ENCODE data around the gene LRIT3.
"Not testable (repeated sequence)": the region's sequence is repeated elsewhere in the genome, so short reads cannot be mapped to it uniquely, and the experiment has no call there.

LRIT3 gene

DNA sequence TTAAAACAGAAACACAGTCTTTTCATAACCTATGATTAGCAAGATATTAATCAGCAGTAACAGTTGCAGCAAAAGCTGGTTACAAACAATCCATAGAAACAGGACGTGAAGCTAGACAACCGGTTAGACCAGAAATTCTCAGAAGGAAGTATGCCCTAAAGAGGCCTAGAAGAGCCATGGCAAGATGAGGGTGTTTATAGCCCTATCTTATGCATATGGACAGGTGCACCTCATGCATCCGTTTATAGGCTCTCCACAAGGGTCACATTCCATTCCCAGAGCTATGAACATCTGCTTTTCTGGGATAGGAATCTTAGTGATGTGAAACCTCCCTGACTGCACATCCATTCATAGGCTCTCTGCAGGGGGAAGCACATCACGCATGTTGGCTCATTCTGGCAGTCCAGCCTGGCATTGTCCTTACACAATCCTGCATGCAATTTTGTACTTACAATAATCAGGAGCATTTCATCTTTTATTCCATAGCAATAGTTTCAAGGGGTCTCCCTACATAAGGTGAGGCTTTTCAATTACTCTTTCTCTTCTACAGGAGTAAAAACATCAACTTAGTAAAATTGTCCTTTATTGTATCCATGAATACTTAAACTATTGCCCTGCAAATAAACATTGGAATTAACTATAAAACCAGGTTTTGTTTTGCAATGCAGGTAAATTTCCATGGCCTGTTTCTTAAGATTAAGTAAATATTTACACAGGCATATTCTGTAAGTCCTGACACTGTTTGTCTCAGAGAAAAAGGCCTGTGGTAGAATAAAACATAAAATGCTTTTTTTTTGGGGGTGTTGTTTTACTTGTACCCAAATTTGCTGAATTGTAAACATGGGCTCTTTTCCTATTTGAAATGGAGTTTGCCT, 11.8 kb downstream of the LRIT3 start:
- DNase-seq, result not testable (repeated sequence)

DNA sequence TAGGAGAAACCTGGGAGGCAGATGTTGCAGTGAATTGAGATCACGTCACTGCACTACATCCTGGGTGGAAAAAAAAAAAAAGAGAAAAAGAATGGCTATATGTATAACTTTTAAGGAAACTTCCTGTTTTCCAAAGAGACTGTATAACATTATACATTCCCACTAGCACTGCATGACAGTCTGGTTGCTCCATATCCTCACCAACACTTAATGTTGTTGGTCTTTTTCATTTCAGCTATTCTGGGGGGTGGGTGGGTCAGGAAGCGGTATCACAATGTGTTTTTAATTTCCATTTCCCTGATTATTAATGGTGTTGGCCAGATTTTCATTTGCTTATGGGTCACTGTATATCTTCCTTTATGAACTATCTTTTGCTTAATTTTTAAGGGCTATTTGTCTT, 13.4 kb downstream of the LRIT3 start:
- no peak for DNase-seq

DNA sequence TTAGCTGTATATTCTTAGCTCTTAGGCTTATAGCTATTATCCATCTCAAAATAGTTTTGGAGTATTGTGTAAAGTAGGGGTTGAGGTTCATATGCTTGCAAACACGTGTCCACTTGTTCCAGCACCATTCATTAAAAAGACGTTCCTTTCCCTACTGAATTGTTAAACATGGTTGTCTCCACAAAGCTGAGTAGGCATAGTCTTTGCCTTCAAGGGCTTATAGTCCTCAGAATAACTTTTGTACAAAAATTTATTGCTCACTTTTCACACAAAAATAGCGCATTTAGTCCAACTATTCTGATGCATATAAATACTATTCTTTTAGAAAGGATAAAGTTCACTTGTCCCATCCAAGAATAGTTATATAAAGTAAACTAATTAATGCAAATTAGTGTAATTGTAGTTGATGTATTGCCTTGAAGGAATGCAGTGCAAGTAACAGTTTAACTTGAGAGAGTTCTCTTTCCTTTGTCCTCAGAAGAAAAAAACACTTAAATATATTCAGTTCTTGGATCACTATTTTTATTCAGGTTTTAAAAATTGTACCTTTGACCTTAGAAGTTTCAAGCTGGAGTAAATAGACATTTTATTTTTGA, 14.1 kb downstream of the LRIT3 start:
- DNase-seq, result no peak

DNA sequence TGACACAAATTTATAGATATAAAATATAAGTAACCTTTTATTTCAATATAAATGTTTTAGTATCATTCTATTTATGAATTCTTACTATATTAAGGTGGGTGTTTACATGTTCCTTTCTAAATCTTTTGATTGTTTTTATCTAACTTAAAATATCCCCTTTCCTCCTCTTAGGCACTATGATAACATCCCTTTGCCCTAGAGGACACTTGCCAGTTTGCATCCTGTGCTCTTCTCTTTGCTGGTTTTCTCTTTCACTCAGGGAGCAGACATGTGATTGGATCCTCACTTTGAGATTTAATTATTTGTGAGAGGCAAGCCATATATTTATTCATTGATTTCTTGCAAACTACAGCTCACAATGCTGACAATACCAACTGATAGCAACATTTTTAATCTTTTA, 16.2 kb downstream of the LRIT3 start:
- DNase-seq, result no peak

DNA sequence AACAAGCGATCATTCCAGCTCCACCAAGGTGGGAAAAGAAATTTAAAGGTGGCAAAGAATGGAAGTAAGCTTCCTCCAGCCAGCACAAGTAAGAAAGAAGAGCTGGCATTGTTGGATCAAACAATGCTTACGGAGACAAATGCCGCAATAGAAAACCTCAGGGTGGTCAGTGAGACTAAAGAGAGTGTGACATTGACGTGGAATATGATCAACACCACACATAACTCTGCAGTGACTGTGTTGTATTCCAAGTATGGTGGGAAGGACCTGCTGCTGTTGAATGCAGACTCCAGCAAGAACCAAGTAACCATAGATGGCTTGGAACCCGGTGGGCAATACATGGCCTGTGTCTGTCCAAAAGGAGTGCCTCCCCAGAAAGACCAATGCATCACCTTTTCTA, 22.2 kb downstream of the LRIT3 start:
- no peak for DNase-seq

DNA sequence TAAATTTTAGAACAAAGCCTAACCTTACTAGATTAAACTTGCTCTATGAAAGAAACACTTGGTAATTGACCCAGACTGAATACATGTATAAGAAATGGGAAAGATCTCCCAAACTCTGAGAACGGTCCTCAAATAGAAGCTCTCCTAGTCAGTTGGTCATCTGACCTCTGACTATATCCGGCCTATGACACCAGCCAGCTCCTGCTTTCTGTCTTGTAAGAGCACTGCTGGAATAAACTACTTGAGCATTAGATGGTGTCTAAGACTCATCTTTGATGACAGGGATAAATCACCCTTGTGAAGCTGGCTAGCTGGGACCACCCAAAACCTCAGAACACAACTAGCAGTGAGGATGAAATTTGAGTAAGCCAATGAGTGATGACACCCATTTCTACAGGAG, 24.2 kb downstream of the LRIT3 start:
- DNase-seq, result no peak

DNA sequence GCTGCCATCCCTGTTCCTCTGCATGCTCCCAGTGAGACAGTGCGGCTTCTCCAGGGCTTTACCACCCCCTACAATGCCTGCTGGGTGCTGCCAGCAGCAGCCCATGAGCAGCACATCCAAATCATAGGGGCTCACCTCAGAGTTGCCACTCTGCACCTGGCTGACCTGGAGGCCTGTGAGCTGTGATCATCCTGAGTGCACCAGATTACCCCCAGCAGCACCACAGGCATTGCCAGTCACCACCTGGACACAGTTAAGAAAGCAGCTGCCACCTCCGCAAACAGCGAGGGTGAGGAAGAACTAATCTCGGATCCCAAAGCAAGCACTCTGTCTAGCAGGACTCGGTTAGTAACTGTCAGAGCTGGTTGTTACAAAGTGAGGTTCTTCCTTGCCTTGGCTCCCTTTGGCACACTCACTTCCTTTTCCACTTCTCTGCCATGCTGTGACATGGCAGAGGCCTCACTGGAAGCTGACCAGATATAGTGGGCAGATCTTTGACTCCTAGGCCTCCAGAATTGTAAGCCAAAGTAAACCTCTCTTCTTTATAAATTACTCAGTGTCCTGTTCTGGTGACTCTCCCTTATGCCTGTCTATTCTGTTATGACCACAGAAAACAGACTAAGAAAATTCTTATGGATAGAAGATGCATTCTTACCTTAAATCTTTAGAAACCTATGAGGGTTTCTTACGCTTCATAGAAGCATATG, 25.2 kb downstream of the LRIT3 start:
- DNase-seq, result no peak

DNA sequence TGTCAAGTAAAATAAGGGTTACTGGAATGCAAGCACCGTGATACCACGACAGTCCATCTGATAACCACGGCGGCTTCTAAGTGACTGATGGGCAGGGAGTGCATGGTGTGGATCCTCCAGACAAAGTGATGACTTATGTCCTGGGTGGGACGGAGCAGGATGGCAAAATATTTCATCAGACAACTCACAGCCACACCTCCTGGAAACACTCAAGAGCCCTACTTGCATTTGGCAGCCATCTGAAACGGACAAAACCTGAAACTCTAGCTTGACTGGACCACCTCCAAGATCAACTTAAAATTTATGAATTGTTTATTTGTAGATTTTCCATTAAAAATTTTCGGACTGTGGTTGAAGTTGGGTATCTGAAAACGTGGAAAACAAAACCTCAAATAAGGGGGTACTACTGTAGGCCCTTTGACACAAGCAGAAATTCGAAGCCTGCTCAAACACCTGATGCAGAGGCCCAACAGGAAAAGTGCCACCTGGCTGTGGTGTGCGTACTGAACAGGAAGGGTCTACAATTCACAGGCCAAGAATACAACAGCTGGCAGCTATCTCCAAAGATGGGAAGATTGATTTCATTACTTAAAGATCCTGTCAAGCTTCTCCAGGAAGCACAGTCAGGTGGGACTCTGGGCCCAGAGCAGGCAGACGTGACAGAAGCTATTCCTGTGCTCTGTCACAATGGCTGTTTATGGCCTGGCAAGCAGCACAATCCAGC, 26.0 kb downstream of the LRIT3 start:
- no peak for DNase-seq

DNA sequence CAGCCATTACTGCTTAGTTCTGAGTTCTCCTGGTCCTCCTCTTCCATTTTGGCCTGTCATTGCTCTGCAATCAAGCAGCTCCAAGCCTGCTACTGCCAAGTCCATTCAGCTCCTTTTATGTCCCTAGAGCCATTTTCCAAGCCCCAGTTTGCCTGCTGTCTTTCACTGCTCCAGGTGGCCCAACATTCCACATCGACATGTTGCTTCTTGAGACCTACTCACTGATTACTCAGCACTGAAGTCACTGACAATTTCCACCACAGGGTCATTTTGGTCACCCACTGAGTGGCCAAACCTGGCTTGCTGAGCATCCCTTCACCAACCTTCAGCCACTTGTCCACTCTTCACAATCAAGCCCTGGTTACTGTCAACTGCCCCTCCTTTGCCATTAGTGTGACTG, 27.2 kb downstream of the LRIT3 start:
- DNase-seq, result no peak

DNA sequence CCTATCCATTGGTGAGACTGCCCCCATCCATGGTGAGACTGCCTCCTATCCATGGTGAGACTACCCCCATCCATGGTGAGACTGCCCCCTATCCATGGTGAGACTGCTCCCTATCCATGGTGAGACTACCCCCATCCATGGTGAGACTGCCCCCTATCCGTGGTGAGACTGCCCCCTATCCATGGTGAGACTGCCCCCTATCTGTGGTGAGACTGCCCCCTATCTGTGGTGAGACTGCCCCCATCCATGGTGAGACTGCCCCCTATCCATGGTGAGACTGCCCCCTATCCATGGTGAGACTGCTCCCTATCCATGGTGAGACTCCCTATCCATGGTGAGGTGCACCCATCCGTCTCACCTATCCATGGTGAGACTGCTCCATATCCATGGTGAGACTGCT, 27.6 kb downstream of the LRIT3 start:
- not testable (repeated sequence) for DNase-seq

DNA sequence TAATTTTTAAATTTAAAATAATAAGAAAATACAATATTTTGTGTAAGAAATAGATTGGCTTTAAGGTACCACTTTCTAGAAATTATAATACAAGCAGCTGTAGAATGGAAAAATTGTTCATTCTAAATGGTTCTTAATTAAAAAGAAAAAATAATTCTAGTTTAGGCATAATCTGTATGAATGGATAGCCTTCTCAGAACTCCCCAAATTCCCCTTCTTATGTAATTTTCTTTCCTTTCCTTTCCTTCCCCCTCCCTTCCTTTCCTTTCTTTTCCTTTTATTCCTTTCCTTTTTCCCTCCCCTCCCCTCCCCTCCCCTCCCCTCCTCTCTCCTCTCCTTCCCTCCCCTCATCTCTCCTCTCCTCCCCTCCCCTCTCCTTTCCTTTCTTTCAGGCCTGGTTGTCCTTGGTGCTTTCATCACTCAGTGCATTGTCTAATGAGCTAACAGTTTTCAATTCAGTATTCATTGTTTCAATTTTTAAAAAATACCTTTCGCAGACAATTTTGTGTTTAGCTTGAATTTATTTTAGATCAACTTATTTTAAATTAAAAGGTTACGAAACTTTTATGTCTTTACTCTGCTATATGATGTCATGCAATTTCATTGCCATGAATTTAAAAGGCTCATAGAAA, 28.8 kb downstream of the LRIT3 start:
- DNase-seq, result no peak

DNA sequence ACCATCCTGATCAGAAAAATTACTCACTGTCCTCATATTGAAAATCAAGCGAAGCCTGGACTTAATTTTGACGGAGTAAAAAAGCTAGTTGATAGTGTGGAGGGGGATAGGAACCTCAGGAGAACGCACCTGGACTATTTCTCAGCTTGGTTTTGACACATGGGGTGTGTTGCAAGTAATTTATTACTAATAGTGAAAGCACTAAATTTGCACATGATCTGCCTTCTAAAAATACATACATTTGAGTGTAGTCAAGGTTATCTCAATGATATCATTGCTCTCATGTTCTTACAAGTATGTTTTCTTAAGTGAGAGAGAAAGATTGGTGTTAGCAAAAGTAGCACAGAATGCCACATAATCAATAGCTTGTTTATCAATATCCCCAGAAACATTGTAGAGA, 29.5 kb downstream of the LRIT3 start:
- no peak for DNase-seq

DNA sequence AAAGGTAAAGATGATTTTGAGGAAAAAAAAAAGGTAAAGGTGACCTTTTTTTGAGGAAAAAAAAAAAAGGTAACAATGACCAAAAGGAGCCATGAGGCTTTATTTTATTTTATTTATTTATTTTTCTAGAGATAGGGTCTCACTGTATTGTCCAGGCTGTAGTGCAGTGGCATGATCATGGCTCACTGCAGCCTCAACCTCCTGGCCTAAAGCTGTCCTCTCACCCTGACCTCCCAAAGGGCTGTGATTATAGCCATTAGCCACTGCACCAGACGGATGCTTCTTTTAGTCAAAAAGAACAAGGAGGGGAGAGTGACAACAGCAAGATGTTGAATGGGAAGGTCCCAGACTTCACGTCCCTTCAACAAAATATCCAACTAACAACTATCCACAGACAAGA, 30.4 kb downstream of the LRIT3 start:
- no peak for DNase-seq

DNA sequence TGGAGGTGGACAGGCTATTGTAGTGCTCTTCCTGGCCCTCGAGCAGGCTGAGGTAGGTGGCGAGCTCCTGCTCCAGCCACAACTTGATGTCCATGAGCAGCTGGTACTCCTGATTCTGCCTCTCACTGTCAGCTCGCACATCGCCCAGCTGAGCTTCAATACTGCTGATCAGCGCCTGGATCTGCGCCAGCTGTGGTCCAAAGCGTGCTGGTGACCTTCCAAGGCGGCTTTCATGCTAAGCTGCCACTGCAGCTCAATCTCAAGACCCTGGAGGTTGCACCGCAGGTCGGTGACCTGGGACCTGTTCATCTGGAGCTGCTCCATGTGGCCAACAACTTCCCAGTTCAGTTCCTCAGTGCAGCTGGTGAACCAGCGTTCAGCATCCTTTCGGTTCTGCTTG, 31.2 kb downstream of the LRIT3 start:
- DNase-seq, result no peak

DNA sequence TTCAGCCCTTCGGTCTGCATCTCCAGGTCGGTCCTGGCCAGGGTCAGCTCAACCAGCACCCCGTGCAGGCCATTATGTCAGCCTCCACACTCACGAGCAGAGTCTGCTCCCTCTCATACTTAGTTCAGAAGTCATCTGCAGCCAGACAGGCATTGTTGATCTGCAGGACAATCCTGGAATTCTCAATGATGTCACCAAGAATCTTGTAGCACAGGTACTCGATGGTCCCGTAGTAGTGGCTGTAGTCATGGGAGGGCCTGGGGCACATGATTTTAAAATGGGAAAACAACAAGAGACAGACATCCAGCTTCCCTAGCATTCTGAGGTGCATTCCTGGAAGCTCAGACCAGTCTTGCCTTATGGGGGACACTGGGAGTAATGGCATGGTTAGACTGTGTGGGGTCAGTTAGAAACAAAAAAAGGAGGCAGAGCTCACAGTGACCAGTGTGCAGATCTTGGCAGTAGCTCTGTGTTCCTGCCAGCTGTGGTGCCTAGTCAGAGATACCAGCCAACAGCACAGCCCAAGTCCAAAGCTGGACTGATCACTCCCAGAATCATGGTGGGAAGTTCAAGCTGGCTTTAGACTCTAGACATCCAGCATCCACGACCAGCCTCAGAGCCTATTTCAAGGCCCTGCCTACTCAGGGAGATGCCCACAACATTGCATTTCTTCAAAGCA, 31.9 kb downstream of the LRIT3 start:
- DNase-seq, result no peak

DNA sequence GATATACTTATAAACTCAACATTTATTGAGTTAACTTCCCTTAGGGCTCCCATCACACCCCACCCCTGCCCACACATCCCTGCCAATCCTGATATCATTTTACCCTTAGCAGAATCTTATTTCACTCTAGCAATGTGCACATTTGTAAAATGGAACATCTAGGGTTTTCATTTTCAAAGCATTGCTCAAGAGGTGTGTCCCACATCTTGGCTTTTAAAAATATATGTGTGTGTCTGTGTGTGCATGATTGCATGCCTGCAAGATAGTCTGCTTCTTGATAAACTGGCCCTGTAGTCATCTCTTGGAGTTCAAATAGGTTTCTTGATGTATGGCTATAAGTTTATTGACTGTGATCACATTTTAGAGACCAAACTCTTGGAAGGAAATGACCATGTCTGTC, 38.4 kb downstream of the LRIT3 start:
- DNase-seq, result no peak

DNA sequence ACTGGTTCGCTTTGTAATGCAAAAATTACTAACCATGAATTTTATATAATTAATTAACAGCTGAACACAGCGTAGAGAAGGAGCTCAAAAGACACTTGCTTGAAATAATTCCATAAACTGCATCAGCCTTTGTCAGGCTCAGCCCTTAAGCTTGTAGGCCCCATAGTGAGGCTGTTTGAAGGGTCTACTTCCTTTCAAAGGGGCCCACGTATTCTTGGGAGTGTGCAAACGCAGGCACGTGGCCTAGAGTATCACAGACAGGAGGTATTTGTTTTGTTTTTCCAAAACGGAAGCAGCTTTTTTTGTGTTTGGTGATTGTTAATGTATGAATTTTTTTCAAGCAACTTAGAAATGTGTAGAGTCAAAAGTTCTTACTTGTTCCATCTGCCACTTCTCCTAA, 39.2 kb downstream of the LRIT3 start:
- no peak for DNase-seq

DNA sequence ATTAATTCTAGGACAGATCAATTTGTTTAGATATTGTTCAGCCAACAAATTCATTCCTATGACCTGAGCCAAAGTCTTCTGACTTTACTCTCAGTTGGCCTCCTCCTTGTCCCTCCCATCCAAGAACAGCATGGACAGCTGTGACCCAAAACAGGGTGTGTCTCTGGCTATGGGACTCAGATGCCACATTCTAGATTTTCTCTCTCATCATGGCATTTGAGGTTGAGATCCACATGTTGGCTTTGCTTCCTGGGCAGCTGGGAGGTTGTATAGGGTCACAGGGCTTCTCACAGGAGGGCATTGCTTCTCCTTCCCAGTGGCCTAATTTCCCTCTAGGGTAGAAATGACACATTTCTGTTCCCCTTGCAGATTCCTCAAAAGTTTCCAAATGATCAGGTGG, 42.2 kb downstream of the LRIT3 start:
- DNase-seq, result no peak

DNA sequence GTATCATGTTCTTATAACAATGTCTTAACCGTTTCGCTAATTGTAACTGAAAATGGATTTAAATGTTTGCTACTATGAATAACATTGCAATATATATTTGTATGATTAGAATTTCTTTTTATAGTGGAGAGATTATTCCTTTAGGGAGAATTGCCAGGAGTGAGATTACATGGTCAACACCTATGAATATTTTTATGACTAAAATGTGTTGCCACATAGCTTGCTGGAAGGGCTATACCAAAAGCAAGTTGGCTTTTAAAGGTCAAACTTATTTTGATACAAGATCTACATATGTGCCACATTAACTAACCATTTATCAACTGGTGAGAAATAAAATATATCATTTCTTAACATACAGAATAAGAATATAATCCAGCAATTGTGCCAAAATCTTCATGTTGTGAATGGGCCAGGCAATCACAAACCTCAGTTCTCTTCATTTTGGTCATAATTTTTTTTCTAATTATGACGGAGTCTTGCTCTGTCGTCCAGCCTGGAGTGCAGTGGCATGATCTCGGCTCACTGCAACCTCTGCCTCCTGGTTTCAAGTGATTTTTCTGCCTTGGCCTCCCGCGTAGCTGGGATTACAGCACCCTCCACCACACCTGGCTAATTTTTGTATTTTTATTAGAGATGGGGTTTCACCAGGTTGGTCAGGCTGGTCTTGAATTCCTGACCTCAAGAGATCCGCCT, 54.8 kb downstream of the LRIT3 start:
- DNase-seq, result no peak

DNA sequence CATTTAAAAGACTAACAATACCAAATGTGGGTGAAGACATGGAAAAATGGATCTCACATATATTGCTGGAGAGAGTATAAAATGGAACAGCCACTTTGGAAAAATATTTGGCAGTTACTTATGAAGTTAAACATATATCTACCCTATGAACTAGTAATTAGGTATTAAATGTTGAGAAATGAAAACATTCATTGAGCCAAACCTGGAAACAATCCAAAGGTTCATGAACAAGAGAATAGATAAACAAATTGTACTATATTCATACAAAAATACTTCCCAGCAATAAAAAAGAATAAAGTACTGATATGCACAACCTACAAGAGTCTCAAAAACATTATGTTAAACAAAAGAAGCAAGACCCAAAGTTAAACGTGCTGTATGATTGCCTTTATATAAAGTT, 60.8 kb downstream of the LRIT3 start:
- no peak for DNase-seq

DNA sequence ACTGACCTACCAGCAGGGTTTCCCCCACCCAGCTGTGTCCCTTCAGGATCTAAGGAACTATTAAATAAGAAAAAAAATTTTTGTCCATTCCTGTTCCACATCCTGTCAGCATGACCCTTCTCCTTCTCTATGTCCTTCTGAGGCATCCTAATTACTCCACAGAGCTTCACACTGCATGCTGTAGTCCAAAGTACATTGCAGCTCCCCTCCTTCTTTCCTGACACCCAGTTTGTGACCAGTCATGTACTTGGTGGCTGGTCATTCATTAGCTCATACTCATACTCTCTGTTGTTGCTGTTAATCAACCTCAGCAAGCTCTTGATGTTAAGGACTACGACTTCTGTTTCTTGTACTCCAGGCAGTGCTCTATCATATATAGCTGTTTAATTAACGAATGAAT, 62.3 kb downstream of the LRIT3 start:
- no peak for DNase-seq
